Measurements from ENCODE around the gene MANBA.

DNA sequence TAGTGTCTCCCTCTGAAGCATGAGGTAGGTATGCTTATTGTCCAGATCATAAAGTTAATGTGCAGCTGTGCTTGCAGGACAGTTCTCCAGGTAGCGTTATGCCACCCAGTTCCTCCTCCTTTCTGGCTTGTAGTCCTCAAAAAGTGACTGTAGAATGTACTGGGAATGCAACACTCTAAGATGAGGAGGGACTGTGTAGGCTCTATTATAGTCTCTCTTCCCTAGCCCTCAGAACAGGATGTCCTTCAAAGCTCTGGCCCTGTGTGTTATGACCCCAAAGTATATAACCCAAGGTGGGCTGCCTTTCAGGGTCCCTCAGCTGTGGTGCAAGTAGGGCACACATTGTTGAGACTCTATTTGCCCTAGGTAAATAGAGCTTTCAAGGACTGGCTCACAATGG lies 20.8 kb upstream of the MANBA start:
- TF ChIP-seq, protein P1, sequence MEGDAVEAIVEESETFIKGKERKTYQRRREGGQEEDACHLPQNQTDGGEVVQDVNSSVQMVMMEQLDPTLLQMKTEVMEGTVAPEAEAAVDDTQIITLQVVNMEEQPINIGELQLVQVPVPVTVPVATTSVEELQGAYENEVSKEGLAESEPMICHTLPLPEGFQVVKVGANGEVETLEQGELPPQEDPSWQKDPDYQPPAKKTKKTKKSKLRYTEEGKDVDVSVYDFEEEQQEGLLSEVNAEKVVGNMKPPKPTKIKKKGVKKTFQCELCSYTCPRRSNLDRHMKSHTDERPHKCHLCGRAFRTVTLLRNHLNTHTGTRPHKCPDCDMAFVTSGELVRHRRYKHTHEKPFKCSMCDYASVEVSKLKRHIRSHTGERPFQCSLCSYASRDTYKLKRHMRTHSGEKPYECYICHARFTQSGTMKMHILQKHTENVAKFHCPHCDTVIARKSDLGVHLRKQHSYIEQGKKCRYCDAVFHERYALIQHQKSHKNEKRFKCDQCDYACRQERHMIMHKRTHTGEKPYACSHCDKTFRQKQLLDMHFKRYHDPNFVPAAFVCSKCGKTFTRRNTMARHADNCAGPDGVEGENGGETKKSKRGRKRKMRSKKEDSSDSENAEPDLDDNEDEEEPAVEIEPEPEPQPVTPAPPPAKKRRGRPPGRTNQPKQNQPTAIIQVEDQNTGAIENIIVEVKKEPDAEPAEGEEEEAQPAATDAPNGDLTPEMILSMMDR (IDR thresholded peaks at IDR 0.05) = no peak
- no peak for TF ChIP-seq POLR2A (IDR thresholded peaks at IDR 0.05)

All from adrenal gland (tissue), 5 donors.